ENCODE data around the gene PRKAR2B.
"Not testable (repeated sequence)": the region's sequence is repeated elsewhere in the genome, so short reads cannot be mapped to it uniquely, and the experiment has no call there.

PRKAR2B gene

DNA sequence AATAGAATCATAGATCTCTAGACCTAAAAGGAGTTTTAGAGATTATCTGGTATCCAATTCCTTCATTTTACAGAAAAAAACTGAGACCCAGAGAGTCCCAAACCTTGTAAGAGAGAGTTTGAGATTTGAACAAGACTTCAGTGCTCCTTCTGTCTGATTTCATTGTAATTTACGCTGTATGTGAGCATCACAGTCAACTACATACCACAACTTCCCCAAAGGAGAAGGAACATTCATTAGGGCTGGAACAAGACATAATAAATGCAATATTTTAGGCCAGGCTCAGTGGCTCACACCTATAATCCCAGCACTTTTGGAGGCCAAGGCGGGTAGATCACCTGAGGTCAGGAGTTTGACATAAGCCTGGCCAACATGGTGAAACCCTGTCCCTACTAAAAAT lies 17.3 kb upstream of the PRKAR2B start:
- no peak for DNase-seq (ENCODE audit: low read depth)

DNA sequence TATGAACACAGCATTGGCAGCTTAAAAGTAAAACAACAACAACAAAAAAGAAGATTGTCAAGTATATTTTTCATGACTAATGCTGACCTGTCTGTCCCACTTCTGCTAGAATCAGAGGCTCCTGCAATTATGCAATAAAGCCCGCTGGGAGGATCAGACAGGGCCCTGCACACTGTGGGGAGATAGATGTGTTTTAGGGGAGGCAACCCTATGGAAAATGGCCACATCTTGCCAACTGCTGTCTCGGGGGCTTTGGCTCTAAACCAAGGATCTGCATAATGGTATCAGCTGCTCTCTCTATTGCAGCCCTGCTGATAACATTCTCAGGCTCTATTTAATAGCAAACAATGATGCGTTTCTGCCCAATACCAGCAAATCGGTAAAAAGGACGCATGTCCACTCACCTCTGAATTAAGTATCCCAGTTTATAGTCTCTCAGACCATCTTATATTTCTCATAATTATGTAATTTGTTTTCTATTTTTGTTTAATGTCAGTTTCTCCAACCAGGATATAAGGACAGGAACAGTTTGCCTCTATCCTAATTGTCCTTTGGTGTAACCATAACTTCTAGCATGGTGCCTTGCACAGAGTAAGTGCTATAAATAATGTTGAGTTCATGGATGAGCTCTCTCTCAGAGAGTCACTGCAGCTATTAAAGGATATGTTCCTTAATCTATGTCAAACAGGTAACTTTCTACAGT lies 15.3 kb upstream of the PRKAR2B start:
- DNase-seq (ENCODE audit: low read depth): no peak

- no peak for DNase-seq (ENCODE audit: low read depth)
Observed at GRCh38 chr7:107029764-107030286, 14.7 kb upstream of the PRKAR2B start.

DNA sequence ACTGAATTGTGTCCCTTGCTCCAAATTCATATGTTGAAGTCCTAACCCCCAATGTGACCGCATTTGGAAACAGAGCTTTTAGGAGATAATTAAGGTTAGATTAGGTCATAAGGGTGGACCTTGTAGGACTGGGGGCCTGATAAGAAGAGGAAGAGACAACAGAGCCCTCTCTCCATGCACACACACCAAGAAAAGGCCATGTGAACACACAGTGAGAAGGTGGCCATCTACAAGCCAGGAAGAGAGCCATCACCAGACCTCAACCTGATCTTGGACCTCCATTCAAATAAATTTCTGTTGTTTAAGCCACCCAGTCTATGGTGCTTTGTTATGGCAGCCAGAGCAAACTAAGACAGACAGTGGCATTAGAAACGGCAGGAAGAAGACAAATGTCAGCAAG lies 12.5 kb upstream of the PRKAR2B start:
- DNase-seq (ENCODE audit: low read depth): no peak

DNA sequence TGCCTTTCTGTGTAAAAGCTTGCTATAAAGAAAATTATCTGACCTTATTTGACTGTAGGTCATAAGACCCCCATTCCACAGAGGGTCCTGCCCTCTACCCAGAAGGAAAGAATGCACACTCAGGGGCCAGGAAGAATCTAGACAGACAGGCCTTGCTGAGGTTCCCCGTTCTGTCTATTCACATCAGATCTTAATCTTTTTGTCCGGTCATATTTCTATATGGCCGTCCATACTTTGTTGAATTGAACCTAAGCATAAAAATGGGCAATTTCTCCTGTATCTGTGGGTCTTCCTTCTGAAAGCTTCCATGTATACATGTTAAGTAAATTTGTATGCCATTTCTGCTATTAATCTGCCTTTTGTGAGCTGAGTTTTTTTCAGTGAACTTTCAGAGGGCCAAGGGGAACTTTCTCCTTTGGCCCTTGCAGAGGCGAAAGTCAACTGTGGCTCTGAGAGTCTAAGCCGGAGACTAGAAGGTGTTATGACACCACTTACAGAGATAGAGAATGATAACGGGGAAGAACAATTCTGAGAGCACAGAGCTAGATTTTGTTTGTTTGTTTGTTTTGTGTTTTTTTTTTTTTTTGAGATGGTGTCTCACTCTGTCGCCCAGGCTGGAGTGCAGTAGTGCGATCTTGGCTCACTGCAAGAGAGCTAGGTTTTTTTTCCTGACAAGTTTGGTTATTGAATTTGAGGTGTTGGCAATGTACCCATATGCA lies 11.6 kb upstream of the PRKAR2B start:
- no peak for DNase-seq (ENCODE audit: low read depth)

DNA sequence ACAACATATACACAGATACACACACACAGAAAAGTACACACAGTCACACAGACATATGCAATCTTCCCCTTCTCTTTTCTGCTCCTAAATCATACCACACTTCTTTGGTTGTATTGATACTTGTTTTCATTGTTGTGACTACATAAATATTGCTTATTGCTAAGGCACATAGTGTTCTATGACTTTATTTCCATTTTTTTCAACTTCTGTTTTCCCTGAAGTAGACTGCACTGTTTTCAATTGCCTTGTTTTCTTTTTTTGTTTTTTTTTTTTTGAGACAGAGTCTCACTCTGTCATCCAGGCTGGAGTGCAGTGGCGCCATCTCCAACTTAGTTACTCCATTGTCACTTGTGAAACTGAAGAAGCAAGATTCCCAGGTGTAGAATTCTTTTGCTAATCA lies 10.0 kb upstream of the PRKAR2B start:
- no peak for DNase-seq (ENCODE audit: low read depth)

DNA sequence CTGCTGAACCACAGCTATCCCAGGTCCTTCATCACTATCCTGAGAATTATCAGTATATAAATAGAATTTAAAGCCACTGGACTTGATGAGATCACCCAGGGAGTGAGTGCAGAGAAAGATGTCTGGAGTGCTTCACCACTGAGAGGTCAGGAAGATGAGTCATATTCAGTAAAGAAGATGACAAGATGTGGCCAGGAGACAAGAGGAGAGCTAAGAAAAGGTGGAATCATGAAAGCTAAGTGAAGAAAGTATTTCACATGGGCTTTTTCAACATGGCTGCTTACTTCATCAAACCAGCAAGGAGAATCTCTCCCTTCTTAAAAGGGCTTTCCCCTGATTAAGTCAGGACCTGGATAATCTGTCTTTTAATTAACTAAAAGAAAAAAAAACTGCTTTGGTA lies 9.1 kb upstream of the PRKAR2B start:
- DNase-seq (ENCODE audit: low read depth): peak; percentile 62

DNA sequence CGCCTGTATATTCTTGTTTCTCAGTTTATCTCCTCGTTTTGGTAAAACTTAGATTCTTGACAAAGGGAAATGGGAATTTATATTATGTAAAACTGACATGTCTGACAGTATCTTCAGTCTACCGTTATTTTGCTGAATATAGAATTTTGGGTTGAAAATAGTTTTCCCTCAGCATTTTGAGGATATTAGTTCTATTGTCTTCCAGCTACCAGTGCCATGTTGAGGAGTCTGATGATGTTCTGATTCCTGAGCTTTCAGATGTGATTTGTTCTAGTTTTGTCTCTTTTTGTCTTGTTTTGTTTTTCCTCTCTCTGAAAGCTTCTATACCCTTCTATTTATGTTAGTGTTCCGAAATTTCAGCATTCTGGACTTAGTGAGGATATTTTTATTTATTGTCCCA lies 8.0 kb upstream of the PRKAR2B start:
- no peak for DNase-seq (ENCODE audit: low read depth)

GRCh38 chr7:107037717-107038603 lies 6.5 kb upstream of the PRKAR2B start:
- no peak for DNase-seq (ENCODE audit: low read depth)

DNA sequence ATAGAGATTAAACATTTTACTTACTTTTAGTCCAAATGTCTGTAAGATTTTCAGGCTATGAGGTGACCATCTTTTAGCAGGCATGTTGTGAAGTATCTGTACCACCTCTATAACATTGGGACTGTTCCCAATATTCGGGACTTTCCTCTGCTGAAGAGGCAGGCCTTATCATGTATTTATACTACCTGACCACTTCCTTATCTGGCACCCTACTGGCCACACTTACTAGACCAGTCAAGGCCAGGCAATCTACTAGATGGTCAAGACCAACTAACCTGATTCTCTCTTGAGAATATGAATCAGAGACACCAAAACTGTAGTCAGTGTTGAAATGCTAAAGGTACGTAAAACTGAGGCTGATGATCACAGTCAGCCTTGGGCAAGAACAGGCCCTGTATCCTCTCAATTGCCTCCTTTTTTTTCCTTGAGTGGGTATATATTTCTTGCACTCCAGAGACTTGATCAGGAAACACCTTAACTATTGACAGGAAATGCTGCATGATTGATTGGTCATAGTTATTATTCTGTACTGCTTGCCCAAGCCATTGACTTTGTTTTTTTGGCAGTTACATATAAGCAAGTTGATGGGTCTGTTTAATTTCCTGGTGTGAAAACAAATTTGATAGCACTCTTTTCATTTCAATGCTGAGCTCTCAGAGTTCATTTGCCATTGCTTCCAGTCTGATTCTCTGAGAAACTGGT lies 5.2 kb upstream of the PRKAR2B start:
- DNase-seq (ENCODE audit: low read depth): no peak

DNA sequence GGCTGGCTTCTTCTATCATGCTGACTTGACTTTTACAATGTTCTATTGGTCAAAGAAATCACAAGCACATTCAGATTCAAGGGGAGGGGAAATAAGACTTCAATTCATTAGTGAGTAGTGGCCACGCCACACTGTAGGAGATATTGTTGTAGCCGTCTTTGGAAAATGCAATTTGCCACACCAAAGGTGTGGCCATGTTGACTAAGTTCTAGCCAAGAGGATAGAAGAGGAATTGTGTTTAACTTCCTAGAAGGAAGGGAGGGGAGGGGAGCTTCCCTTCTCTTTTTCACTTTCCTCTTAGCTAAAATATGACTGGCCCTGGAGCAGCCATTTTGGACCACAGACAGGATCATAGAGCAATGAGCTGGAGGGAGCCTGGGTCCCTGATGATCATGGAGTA lies 3.4 kb upstream of the PRKAR2B start:
- DNase-seq (ENCODE audit: low read depth): no peak

GRCh38 chr7:107041764-107042163 lies 2.7 kb upstream of the PRKAR2B start:
- not testable (repeated sequence) for DNase-seq (ENCODE audit: low read depth)

GRCh38 chr7:107042326-107042910 lies 2.1 kb upstream of the PRKAR2B start:
- not testable (repeated sequence) for DNase-seq (ENCODE audit: low read depth)

- DNase-seq (ENCODE audit: low read depth): no peak
Observed at GRCh38 chr7:107043491-107043890, 1.0 kb upstream of the PRKAR2B start.

DNA sequence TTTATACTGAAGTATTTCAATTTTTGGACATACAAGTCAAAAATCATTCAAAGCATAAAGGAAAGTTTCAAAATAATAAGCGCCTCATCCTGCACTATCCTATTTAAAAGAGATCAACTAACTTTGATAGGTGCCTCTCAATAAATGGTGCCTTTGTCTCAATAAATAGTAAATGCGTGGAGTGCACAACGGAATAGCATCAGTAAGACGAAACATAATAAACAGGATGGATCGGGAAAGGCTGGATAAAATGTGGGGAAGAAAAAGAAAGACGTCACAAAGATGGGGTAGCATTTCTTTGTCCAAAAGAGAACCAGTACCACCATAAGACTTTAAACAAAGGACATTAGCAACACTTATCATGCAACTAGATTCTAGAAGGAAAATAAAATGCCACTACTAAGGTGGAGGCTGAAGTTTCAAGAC lies 571 bp upstream of the PRKAR2B start:
- no peak for DNase-seq (ENCODE audit: low read depth)

DNA sequence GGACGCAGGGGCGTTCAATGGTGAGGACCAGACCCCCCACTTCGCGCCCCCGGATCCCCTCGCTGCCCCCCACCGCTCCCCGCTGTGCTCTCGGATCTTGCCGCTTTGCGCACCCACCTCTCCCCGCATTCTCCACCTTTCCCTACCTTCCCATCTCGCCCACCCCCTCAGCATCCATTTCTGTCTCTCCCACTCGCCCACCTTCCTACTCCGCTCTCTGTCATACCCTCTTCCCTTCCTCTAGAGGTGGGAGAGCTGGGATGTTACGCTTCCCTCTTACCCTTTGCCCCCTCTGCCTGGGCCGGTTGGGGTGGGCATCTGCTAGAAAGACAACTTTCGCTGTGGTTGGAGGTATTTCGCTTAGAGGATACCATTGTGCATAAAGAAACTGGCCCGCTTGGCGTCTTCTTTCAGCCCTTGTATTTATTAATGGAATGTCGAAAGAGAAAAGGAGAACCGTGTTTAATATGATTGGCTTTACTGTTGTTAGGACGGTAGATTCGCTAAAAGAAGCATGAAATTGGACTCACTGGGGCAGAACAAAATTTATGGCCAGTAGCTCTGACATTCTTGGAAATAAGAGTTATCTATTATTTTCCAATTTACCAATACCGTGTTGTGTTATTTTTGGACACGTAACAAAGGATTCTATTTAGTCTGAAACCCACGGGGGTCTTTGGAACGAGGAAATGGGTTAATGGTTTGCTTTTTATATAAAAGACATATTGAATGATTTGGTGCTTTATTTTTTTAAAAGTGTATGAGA lies 873 bp downstream of the PRKAR2B start:
- no peak for DNase-seq (ENCODE audit: low read depth)

DNA sequence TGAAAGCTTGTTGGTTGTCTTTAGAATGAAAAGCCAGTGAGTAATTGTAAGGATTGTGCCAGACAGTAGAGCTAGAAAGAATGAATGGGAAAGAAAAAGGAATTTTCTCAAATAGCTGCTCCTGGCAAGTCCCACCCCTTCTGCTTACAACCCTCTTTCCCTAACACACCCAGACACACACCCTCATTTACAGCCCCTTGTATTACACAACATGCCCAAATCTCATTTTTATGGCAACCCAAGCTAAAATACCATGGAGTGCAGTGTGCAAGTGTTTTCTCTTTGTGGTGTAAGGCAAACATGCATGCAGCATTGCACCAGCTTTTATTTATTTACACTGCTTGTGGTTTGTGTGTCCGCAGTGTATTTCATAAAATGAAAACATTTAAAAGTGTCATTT lies 1.5 kb downstream of the PRKAR2B start:
- DNase-seq (ENCODE audit: low read depth): no peak

- DNase-seq (ENCODE audit: low read depth): no peak
Observed at GRCh38 chr7:107046491-107047259, 2.2 kb downstream of the PRKAR2B start.

GRCh38 chr7:107047902-107048782 lies 3.6 kb downstream of the PRKAR2B start:
- no peak for DNase-seq (ENCODE audit: low read depth)
